Tibial nerve (tissue), 3 donors: ENCODE data around the gene NAPSA.

Experiments used
- POLR2A ChIP-seq, 2 donors: fragments of 450-650 bp; IDR thresholded peaks; one replicate each; pipeline ENCODE4 v1.6.1; 2017; ENCODE audit warnings: antibody characterized with exemption in 2 of 2, mild to moderate bottlenecking in 2 of 2, moderate library complexity in 2 of 2
- TF ChIP-seq, protein P1 (sequence below), 5 experiments: fragments of 200-600 bp in 3 of 5; fragments of 450-650 bp in 2 of 5; sonication (generic) in 3 of 5; IDR thresholded peaks; one replicate each; pipeline ENCODE4 v1.5.1; 2016 to 2019; ENCODE audit warnings: antibody characterized with exemption in 5 of 5, mild to moderate bottlenecking in 3 of 5, moderate library complexity in 2 of 5

DNA sequence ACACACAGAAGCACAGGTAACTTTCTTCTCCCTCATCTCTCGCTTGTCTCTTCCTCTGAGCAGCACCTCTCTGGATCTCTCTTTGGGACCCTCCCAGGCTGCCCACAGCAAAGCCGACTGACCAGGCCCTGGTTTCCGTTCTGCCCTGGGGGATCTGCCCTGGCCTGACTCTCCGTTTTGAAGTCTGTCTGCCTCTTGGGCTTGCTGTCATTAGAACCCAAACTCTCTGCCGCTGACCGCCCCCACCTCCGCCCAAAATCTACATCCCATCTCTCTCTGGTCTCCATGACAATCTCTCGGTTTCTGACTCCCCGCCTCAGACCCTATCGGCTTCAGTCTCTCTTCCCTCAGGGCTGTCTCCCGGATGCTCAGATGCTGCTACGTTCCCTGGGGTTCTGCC is 43.2 kb downstream of the NAPSA start:
- TF ChIP-seq, protein P1, sequence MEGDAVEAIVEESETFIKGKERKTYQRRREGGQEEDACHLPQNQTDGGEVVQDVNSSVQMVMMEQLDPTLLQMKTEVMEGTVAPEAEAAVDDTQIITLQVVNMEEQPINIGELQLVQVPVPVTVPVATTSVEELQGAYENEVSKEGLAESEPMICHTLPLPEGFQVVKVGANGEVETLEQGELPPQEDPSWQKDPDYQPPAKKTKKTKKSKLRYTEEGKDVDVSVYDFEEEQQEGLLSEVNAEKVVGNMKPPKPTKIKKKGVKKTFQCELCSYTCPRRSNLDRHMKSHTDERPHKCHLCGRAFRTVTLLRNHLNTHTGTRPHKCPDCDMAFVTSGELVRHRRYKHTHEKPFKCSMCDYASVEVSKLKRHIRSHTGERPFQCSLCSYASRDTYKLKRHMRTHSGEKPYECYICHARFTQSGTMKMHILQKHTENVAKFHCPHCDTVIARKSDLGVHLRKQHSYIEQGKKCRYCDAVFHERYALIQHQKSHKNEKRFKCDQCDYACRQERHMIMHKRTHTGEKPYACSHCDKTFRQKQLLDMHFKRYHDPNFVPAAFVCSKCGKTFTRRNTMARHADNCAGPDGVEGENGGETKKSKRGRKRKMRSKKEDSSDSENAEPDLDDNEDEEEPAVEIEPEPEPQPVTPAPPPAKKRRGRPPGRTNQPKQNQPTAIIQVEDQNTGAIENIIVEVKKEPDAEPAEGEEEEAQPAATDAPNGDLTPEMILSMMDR (IDR thresholded peaks at IDR 0.05): no peak
- TF ChIP-seq POLR2A (IDR thresholded peaks at IDR 0.05): no peak
